ENCODE data around the gene TRPM4. TPM values are rescaled to one million over a fixed set of nuclear protein-coding genes. Genes with fewer than 3 reads are reported as not detected.

The TRPM4 gene
- total and polyA plus RNA-seq, 12 donors = 20.4 to 100 (median 33.0) TPM

DNA sequence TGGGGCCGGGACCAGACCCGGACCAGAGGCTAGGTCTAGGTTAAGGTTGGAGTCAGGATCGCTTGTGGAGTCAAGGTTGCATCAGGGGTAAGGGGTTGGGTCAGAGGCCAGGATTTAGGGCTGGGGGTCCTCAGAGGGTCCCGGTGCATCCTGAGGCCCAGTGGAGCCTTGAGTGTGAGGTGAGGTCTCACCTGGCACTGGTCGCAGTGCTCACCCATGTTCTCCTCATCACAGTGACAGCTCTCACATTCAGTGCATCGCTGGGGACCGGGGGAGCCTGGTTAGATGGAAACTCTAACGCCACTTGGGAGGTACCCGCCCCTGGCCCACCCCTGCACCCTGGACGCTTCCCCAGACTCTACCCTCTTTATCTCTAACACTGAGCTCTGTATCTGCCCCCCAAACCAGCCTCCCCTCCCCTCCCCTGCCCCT lies 5.5 kb upstream of the TRPM4 start:
- Histone ChIP-seq H3K4me1 (peaks cover 5 to 44% (median 29%) of the 10 kb centered on the region in 9 donors), H3K27ac (peak overlapping the region in 8 of 10 donors; percentile 55 to 97 (median 88)), H3K36me3 (no peaks in the 10 kb centered on the region), H3K9me3 (no peaks in the 10 kb centered on the region), H3K27me3 (peaks cover 0 to 37% (median 0%) of the 10 kb centered on the region in 7 donors), H3K4me3 (peak overlapping the region; percentile 0 to 91 (median 64))
- ATAC-seq (no peak), DNase-seq (no peak)
- TF ChIP-seq, protein P1, sequence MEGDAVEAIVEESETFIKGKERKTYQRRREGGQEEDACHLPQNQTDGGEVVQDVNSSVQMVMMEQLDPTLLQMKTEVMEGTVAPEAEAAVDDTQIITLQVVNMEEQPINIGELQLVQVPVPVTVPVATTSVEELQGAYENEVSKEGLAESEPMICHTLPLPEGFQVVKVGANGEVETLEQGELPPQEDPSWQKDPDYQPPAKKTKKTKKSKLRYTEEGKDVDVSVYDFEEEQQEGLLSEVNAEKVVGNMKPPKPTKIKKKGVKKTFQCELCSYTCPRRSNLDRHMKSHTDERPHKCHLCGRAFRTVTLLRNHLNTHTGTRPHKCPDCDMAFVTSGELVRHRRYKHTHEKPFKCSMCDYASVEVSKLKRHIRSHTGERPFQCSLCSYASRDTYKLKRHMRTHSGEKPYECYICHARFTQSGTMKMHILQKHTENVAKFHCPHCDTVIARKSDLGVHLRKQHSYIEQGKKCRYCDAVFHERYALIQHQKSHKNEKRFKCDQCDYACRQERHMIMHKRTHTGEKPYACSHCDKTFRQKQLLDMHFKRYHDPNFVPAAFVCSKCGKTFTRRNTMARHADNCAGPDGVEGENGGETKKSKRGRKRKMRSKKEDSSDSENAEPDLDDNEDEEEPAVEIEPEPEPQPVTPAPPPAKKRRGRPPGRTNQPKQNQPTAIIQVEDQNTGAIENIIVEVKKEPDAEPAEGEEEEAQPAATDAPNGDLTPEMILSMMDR (IDR thresholded peaks at IDR 0.05) = no peak
- intact Hi-C loops (cut with DNase I) = loop anchor here in 3 of 10 donors (5.0 to 10.0 kb wide), 3 partner anchors 35 to 157 kb away; partner anchors contain the start of genes C19orf73 (in 1 of the 3), GYS1 (in 1 of the 3), PPFIA3 (in 1 of the 3) and RUVBL2 (in 1 of the 3)
- WGBS, 2 donors = 12 to 20% methylated on average over 10 of the region's 10 CpGs

DNA sequence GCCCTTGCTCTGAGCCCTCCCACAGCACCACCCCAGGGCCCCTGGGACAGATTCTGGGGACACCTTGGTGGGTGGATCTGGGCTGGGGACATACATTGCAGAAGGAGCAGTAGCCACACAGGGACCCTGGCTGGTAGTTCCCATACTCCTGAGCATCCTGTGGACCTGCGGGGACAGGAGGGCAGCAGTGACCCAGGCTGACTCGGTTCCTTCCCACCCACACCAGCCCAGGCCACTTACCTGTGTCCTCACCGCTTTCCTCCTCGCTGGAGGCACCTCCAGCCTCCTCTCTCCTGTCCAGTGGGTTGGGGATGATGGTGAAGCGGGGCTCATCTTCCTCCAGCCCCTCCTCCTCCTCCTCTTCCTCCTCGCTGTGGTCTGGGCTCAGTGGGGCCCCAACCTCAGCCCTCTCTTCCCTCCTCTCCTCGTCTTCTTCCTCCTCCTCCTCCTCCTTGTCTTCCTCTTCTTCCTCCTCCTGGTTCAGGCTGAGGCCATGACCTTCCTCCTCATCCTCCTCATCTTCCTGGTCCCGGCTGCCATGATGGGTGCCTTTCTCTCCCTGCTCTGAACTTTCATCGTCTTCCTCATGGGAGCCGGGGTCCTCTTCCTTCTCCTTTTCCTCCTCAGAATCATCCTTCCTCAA lies 4.3 kb upstream of the TRPM4 start:
- Histone ChIP-seq H3K9me3 (no peaks in the 10 kb centered on the region), H3K27ac (peak overlapping the region in 8 of 10 donors; percentile 27 to 97 (median 86)), H3K36me3 (no peaks in the 10 kb centered on the region), H3K27me3 (peaks cover 0 to 46% (median 0%) of the 10 kb centered on the region in 7 donors), H3K4me1 (peaks cover 5 to 41% (median 32%) of the 10 kb centered on the region in 9 donors), H3K4me3 (peak overlapping the region; percentile 25 to 91 (median 64))
- TF ChIP-seq, protein P1 (IDR thresholded peaks at IDR 0.05) = no peak
- intact Hi-C loops (cut with DNase I) = loop anchor here in 3 of 10 donors (5.0 to 10.0 kb wide), 3 partner anchors 36 to 158 kb away; partner anchors contain the start of genes C19orf73 (in 1 of the 3), GYS1 (in 1 of the 3), PPFIA3 (in 1 of the 3) and RUVBL2 (in 1 of the 3)
- DNase-seq (no peak), ATAC-seq (no peak)
- WGBS, 2 donors = 57 to 64% methylated on average over 10 of the region's 10 CpGs

DNA sequence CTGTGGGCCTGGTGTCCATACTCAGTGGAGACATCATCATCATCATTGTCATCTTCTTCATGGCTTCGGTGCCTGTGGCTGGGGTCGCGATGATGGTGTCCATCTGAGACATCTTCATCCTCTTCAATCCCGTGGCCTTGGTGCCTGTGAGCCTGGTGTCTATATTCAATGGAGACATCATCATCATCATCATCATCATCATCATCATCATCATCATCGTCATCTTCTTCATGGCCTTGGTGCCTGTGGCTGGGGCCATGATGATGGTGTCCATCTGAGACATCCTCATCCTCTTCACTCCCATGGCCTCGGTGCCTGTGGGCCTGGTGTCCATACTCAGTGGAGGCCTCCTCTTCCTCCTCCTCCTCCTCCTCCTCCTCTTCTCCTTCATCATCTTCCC lies 3.3 kb upstream of the TRPM4 start:
- intact Hi-C loops (cut with DNase I) = loop anchor here in 3 of 10 donors (5.0 to 10.0 kb wide), 3 partner anchors 37 to 159 kb away; partner anchors contain the start of genes C19orf73 (in 1 of the 3), GYS1 (in 1 of the 3), PPFIA3 (in 1 of the 3) and RUVBL2 (in 1 of the 3)
- DNase-seq (no peak), ATAC-seq (no peak)
- 82 to 83% methylated on average over 6 of the region's 6 CpGs for WGBS, 2 donors
- Histone ChIP-seq H3K36me3 (no peaks in the 10 kb centered on the region), H3K9me3 (no peaks in the 10 kb centered on the region), H3K27ac (peak overlapping the region in 8 of 10 donors; percentile 89 to 99 (median 96)), H3K27me3 (peaks cover 0 to 41% (median 0%) of the 10 kb centered on the region in 7 donors), H3K4me1 (peaks cover 5 to 44% (median 35%) of the 10 kb centered on the region in 9 donors), H3K4me3 (peak overlapping the region; percentile 21 to 91 (median 64))
- TF ChIP-seq, protein P1 (IDR thresholded peaks at IDR 0.05) = no peak

DNA sequence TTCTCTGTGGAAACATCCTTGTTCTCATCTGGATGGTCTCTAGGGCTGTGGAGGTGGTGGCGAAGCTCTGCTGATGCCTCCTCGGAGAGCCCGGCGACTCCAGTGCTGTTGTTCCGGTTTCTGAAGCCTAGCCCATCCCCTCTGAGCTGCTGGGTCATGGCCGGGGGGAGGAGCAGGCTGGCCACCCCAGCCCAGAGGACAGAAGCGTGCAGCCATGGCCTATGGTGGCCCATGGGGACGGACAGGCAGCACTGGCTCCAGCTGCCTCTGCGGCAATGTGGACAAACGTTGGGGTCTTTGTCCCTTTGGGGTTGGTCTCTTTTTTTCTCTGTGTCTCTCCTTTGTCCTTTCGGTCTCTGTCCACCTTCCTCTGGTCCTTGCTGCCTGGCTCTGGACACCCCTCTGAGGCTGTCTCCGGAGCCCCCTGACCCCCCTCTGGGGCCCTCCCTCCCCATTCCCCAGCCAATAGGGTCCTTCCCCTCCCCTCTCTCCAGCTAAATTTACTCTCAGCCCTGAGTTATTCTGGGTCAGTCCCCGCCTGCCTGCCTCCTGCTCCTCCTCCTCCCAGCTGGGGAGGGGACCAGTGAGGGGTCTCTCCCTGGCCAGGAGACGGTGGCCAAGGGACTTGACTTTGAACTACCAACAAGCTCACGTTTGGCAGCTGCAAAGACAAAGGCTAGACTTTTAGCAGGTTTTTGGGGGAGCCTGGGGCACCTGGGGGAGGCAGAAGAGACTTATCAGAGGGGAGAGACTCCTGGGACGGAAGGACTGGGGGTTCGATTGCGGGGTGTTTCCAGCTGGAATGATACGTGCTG lies 2.4 kb upstream of the TRPM4 start, which contains the start of gene HRC:
Gene HRC, minus strand, starts transcription at position 392 of the 815 bp plus-strand sequence. Its CDS starts 159 bp downstream, at position 233.
- 20 to 32% methylated on average over 18 to 19 of the region's 19 CpGs for WGBS, 2 donors
- Histone ChIP-seq H3K9me3 (no peaks in the 10 kb centered on the region), H3K4me3 (peak within 1 kb of the TSS; percentile 21 to 91 (median 64)), H3K4me1 (peaks cover 9 to 47% (median 38%) of the 10 kb centered on the region in 9 donors), H3K36me3 (peaks cover 0 to 8% (median 0%) of the 10 kb centered on the region in 9 donors), H3K27me3 (peaks cover 0 to 32% (median 0%) of the 10 kb centered on the region in 7 donors), H3K27ac (peak within 1 kb of the TSS; percentile 85 to 99 (median 96))
- intact Hi-C loops (cut with DNase I) = loop anchor here in 5 of 10 donors (5.0 to 10.0 kb wide), 4 partner anchors 38 to 518 kb away; partner anchors contain the start of genes C19orf73 (in 2 of the 5), PPFIA3 (in 2 of the 5), DBP (in 1 of the 5) and GYS1 (in 1 of the 5)
- ATAC-seq (peak; percentile 56 to 77 (median 68)), DNase-seq (peak; percentile 74 to 84)
- TF ChIP-seq, protein P1 (IDR thresholded peaks at IDR 0.05) = no peak
